BLaER1 treated with 17β-estradiol and CSF1 and Interleukin-3, amounts not matched to agents 10 nM and 100 nM (cell line): ENCODE data around the gene PDGFA.

Experiments used
- H3K27ac ChIP-seq, 11 experiments: shearing (Covaris generic); formaldehyde crosslinking; 2 replicates each; pipeline ENCODE4 v1.8.1; 2022
- H3K27me3 ChIP-seq, 11 experiments: shearing (Covaris generic); formaldehyde crosslinking; 2 replicates each; pipeline ENCODE4 v1.8.1; 2022
- H3K36me3 ChIP-seq, 11 experiments: shearing (Covaris generic); formaldehyde crosslinking; 2 replicates each; pipeline ENCODE4 v1.8.1; 2022
- H3K4me1 ChIP-seq, 10 experiments: shearing (Covaris generic); formaldehyde crosslinking; 2 replicates each; pipeline ENCODE4 v1.8.1; 2022
- H3K4me2 ChIP-seq, 11 experiments: shearing (Covaris generic); formaldehyde crosslinking; 2 replicates each; pipeline ENCODE4 v1.8.1; 2022
- H3K4me3 ChIP-seq, 10 experiments: shearing (Covaris generic); formaldehyde crosslinking; 2 replicates each; pipeline ENCODE4 v1.8.1; 2022
- H3K9ac ChIP-seq, 11 experiments: shearing (Covaris generic); formaldehyde crosslinking; 2 replicates each; pipeline ENCODE4 v1.8.1; 2022
- H3K9me3 ChIP-seq, 11 experiments: shearing (Covaris generic); formaldehyde crosslinking; replicated peaks in 1 of 11; 2 replicates each; pipeline ENCODE4 v1.8.1; 2022
- H4K20me1 ChIP-seq, 11 experiments: shearing (Covaris generic); formaldehyde crosslinking; 2 replicates each; pipeline ENCODE4 v1.8.1; 2022
- Cebpa-rat ChIP-seq, 11 experiments: shearing (Covaris generic); IDR thresholded peaks; 2 replicates each; pipeline ENCODE4 v1.8.1; 2022

PDGFA gene

GRCh38 chr7:525740-526139 lies 6.1 kb upstream of the PDGFA start:
- H3K27me3 ChIP-seq, result peaks cover 46 to 61% (median 53%) of the 10 kb centered on the region in 11 experiments
- peaks cover 0 to 15% (median 10%) of the 10 kb centered on the region in 11 experiments; a peak in 15 of 22 replicates for H3K9me3 ChIP-seq
- no peaks in the 10 kb centered on the region for H3K36me3 ChIP-seq
- H3K4me3 ChIP-seq, result no peak overlapping the region
- H4K20me1 ChIP-seq, result peaks cover 5 to 51% (median 25%) of the 10 kb centered on the region in 11 experiments; a peak in 19 of 22 replicates
- peak overlapping the region in 7 of 11 experiments; percentile 6 to 28 (median 10); a peak in 5 of 22 replicates for H3K4me2 ChIP-seq
- TF ChIP-seq Cebpa-rat (IDR thresholded peaks at IDR 0.05), result no peak
- no peak overlapping the region for H3K9ac ChIP-seq
- peaks cover 27 to 46% (median 35%) of the 10 kb centered on the region in 10 experiments for H3K4me1 ChIP-seq
- H3K27ac ChIP-seq, result no peak overlapping the region

- H3K27me3 ChIP-seq, result peaks cover 55 to 70% (median 61%) of the 10 kb centered on the region in 11 experiments
Measured at GRCh38 chr7:524800-525199, 5.2 kb upstream of the PDGFA start.

GRCh38 chr7:523347-524336 lies 4.0 kb upstream of the PDGFA start:
- peak overlapping the region; percentile 89 to 99 (median 96); a peak in 21 of 22 replicates for H3K4me2 ChIP-seq

More at GRCh38 chr7:524800-525199, 5.2 kb upstream of the PDGFA start:
- peaks cover 0 to 15% (median 10%) of the 10 kb centered on the region in 11 experiments; a peak in 15 of 22 replicates for H3K9me3 ChIP-seq
- TF ChIP-seq Cebpa-rat (IDR thresholded peaks at IDR 0.05), result no peak
- H3K4me1 ChIP-seq, result peaks cover 33 to 54% (median 41%) of the 10 kb centered on the region in 10 experiments
- no peak overlapping the region for H3K27ac ChIP-seq
- peaks cover 8 to 60% (median 30%) of the 10 kb centered on the region in 11 experiments; a peak in 19 of 22 replicates for H4K20me1 ChIP-seq
- H3K4me2 ChIP-seq, result peak overlapping the region in 3 of 11 experiments; percentile 3 to 15 (median 6); a peak in 1 of 22 replicates
- H3K36me3 ChIP-seq, result no peaks in the 10 kb centered on the region
- no peak overlapping the region for H3K9ac ChIP-seq
- no peak overlapping the region for H3K4me3 ChIP-seq

GRCh38 chr7:522951-523314 lies 3.3 kb upstream of the PDGFA start:
- Histone ChIP-seq H3K4me2 (peak overlapping the region; percentile 89 to 99 (median 96)), H3K27ac (peak overlapping the region in 4 of 11 experiments; percentile 18 to 70 (median 48); a peak in 5 of 22 replicates), H3K9ac (peak overlapping the region in 5 of 11 experiments; percentile 24 to 56 (median 45); a peak in 5 of 22 replicates), H3K36me3 (no peaks in the 10 kb centered on the region), H3K27me3 (peaks cover 61 to 88% (median 78%) of the 10 kb centered on the region in 11 experiments), H4K20me1 (peaks cover 8 to 68% (median 39%) of the 10 kb centered on the region in 11 experiments; a peak in 19 of 22 replicates), H3K9me3 (peaks cover 0 to 13% (median 9%) of the 10 kb centered on the region in 11 experiments; a peak in 15 of 22 replicates), H3K4me1 (peaks cover 34 to 56% (median 51%) of the 10 kb centered on the region in 10 experiments), H3K4me3 (peak overlapping the region; percentile 57 to 78 (median 68); a peak in 18 of 20 replicates)
- TF ChIP-seq Cebpa-rat (IDR thresholded peaks at IDR 0.05), result no peak

More at GRCh38 chr7:523347-524336, 4.0 kb upstream of the PDGFA start:
- Histone ChIP-seq H3K4me1 (peaks cover 33 to 54% (median 45%) of the 10 kb centered on the region in 10 experiments), H3K4me3 (0 out of 20 replicates have a peak overlapping the region, but pooled peaks of 1 of the 10 experiments have one; percentile 12), H3K9me3 (peaks cover 0 to 15% (median 10%) of the 10 kb centered on the region in 11 experiments; a peak in 15 of 22 replicates), H4K20me1 (peaks cover 8 to 63% (median 33%) of the 10 kb centered on the region in 11 experiments; a peak in 19 of 22 replicates), H3K36me3 (no peaks in the 10 kb centered on the region), H3K27me3 (peaks cover 59 to 81% (median 71%) of the 10 kb centered on the region in 11 experiments), H3K9ac (peak overlapping the region in 1 of 11 experiments; percentile 46; a peak in 1 of 22 replicates), H3K27ac (no peak overlapping the region)
- TF ChIP-seq Cebpa-rat (IDR thresholded peaks at IDR 0.05), result no peak

- TF ChIP-seq Cebpa-rat (IDR thresholded peaks at IDR 0.05), result no peak
- Histone ChIP-seq H3K4me1 (peaks cover 40 to 62% (median 57%) of the 10 kb centered on the region in 10 experiments), H4K20me1 (peaks cover 8 to 74% (median 45%) of the 10 kb centered on the region in 11 experiments; a peak in 20 of 22 replicates), H3K4me2 (peak overlapping the region; percentile 89 to 99 (median 96)), H3K27me3 (peaks cover 67 to 95% (median 85%) of the 10 kb centered on the region in 11 experiments), H3K36me3 (no peaks in the 10 kb centered on the region), H3K9me3 (peaks cover 0 to 6% (median 4%) of the 10 kb centered on the region in 11 experiments; a peak in 14 of 22 replicates), H3K9ac (peak overlapping the region in 9 of 11 experiments; percentile 9 to 67 (median 45); a peak in 13 of 22 replicates), H3K27ac (peak overlapping the region in 8 of 11 experiments; percentile 2 to 70 (median 34); a peak in 11 of 22 replicates), H3K4me3 (peak overlapping the region; percentile 57 to 78 (median 68))
Measured at GRCh38 chr7:522071-522950, 2.7 kb upstream of the PDGFA start.

DNA sequence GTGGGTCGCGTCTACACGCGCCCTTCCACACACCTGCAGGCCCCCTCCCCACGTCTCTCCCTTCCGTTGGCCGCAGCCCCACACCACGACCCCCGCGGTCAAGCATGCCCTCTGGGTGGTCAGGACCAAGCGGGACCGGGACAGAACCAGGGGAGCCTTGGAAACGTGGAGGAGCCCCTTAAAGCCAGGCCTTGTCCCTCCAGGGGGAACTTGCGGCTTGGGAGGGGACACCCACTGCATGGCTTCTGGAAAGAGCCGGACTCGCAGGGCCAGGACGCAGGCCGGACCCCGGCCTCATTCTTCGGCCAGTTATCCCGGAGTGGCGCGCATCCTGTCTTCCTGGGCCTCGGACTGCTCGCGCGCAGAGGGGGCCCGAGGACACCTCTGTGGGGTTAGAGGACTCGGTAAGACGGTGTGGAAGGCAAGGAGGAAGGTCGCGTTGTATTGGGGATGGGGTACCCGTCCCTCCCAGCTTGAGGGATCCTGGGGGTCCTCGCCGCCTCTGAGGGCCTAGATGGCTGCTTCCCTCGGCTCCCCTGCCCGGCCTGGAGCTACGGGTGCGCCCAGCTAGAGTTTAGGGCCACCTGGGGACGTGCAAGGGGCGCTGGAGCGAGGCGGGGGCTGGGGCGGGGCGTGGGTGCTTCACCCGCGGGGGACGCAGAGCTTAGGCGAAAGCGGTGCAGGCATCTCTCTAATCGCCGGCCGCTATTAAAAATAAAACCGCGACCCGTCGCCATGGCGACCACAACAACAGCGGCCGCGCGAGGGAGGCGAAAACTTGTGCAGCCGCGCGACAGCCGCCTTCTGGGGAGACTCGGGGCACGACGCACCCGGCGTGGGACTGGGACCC lies 1.8 kb upstream of the PDGFA start:
- H4K20me1 ChIP-seq, result peaks cover 8 to 82% (median 54%) of the 10 kb centered on the region in 11 experiments; a peak in 20 of 22 replicates

More for the DNA sequence above, 1.8 kb upstream of the PDGFA start:
- Histone ChIP-seq H3K4me3 (peak overlapping the region; percentile 57 to 78 (median 68)), H3K4me1 (peaks cover 43 to 71% (median 65%) of the 10 kb centered on the region in 10 experiments), H3K9ac (peak overlapping the region in 9 of 11 experiments; percentile 9 to 67 (median 46); a peak in 12 of 22 replicates), H3K27ac (peak overlapping the region in 5 of 11 experiments; percentile 2 to 70 (median 21); a peak in 9 of 22 replicates), H3K9me3 (no peaks in the 10 kb centered on the region), H3K4me2 (peak overlapping the region; percentile 89 to 99 (median 96)), H3K27me3 (peaks cover 75 to 100% (median 93%) of the 10 kb centered on the region in 11 experiments), H3K36me3 (no peaks in the 10 kb centered on the region)
- TF ChIP-seq Cebpa-rat (IDR thresholded peaks at IDR 0.05), result no peak
